Measurements from ENCODE around the gene PIK3R2.

DNA sequence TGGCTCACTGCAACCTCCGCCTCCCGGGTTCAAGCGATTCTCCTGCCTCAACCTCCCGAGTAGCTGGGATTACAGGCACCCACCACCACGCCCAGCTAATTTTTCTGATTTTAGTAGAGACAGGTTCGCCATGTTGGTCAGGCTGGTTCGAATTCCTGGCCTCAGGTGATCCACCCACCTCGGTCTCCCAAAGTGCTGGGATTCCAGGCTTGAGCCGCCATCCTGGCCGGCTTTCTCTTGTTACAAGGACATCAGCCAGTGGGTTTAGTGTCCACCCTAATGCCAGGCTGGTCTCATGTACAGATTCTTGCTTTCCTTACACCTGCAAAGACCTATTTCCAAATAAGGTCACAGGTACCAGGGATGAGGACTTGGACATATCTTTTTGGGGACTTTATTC lies 6.8 kb downstream of the PIK3R2 start:
- TF ChIP-seq TCF4 (CRISPR knock-in tag; IDR thresholded peaks at IDR 0.05; ENCODE audit: borderline replicate concordance) (no peak), TOX (CRISPR knock-in tag; IDR thresholded peaks at IDR 0.05; ENCODE audit: borderline replicate concordance) (no peak), RARB (CRISPR knock-in tag; IDR thresholded peaks at IDR 0.05) (no peak), ZNF8 (CRISPR knock-in tag; IDR thresholded peaks at IDR 0.05) (no peak)
- TF ChIP-seq, protein P1, sequence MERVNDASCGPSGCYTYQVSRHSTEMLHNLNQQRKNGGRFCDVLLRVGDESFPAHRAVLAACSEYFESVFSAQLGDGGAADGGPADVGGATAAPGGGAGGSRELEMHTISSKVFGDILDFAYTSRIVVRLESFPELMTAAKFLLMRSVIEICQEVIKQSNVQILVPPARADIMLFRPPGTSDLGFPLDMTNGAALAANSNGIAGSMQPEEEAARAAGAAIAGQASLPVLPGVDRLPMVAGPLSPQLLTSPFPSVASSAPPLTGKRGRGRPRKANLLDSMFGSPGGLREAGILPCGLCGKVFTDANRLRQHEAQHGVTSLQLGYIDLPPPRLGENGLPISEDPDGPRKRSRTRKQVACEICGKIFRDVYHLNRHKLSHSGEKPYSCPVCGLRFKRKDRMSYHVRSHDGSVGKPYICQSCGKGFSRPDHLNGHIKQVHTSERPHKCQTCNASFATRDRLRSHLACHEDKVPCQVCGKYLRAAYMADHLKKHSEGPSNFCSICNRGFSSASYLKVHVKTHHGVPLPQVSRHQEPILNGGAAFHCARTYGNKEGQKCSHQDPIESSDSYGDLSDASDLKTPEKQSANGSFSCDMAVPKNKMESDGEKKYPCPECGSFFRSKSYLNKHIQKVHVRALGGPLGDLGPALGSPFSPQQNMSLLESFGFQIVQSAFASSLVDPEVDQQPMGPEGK (CRISPR knock-in tag; IDR thresholded peaks at IDR 0.05; ENCODE audit: borderline replicate concordance), result no peak
- TF ChIP-seq, protein P2, sequence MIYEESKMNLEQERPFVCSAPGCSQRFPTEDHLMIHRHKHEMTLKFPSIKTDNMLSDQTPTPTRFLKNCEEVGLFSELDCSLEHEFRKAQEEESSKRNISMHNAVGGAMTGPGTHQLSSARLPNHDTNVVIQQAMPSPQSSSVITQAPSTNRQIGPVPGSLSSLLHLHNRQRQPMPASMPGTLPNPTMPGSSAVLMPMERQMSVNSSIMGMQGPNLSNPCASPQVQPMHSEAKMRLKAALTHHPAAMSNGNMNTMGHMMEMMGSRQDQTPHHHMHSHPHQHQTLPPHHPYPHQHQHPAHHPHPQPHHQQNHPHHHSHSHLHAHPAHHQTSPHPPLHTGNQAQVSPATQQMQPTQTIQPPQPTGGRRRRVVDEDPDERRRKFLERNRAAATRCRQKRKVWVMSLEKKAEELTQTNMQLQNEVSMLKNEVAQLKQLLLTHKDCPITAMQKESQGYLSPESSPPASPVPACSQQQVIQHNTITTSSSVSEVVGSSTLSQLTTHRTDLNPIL (CRISPR knock-in tag; IDR thresholded peaks at IDR 0.05; ENCODE audit: low read depth), result no peak
